SK-N-MC (cell line): Measurements from ENCODE around the gene DNAAF9.

Experiments
- DNase-seq: peaks from one replicate; pipeline ENCODE4 v3.0.0-alpha.2; 2011; ENCODE audit warnings: low read depth, low spot score
- H3K27ac ChIP-seq: fragments of 200-600 bp; sonication (generic); 2 replicates; pipeline ENCODE4 v1.5.1; 2016; ENCODE audit warnings: mixed run types
- H3K36me3 ChIP-seq: fragments of 200-600 bp; sonication (generic); 2 replicates; pipeline ENCODE4 v1.6.1; 2017; ENCODE audit warnings: antibody characterized with exemption, low read length, mixed read lengths; ENCODE audit not compliant: insufficient read depth
- H3K4me3 ChIP-seq: fragments of 200-600 bp; sonication (generic); 2 replicates; pipeline ENCODE4 v1.5.1; 2016
- H3K9ac ChIP-seq: fragments of 200-600 bp; sonication (generic); 2 replicates; pipeline ENCODE4 v1.8.0; 2017; ENCODE audit warnings: mixed run types, mixed read lengths; ENCODE audit not compliant: insufficient read length
- H3K9me3 ChIP-seq: fragments of 200-600 bp; sonication (generic); 2 replicates; pipeline ENCODE4 v1.6.1; 2017; ENCODE audit warnings: low read depth, mild to moderate bottlenecking, antibody characterized with exemption, low read length, moderate library complexity, mixed read lengths
- EZH2 ChIP-seq: fragments of 200-600 bp; sonication (generic); IDR thresholded peaks from one replicate; pipeline ENCODE4 v1.6.1; 2017; ENCODE audit warnings: antibody characterized with exemption
- FOXP2 ChIP-seq: optimal IDR thresholded peaks from 2 replicates; pipeline ENCODE3; 2011; ENCODE audit warnings: mild to moderate bottlenecking, moderate library complexity; ENCODE audit not compliant: insufficient read depth; ENCODE audit errors: extremely low read length, control extremely low read depth
- POLR2AphosphoS5 ChIP-seq: IDR thresholded peaks from 2 replicates; pipeline ENCODE4 v1.6.1; 2012; ENCODE audit warnings: mild to moderate bottlenecking, low read depth, low read length, borderline replicate concordance

Gene DNAAF9

DNA sequence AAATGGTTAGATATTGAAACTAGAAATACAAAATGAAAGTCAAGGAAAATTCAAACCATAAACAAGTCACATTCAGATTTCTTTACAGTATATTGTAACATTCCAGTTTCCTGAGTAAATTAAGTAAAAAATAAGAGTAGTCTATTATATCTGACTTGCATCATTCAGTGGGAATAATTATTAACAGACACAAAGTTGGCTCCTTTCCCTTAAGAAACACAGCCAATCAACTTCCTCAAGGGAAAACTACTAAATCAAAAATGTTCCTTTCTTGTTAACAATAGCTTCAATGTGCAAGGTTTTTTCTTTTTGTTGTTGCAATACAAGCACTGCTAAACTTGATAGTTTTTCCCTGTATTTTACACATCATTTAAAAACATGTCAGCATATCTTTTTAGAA, 33.2 kb downstream of the DNAAF9 start:
- Histone ChIP-seq H3K27ac (no peak overlapping the region; the same call in 1 of the 2 replicates), H3K9me3 (no peaks in the 10 kb centered on the region), H3K9ac (no peak overlapping the region), H3K4me3 (no peak overlapping the region), H3K36me3 (peaks cover 9% of the 10 kb centered on the region; the same call in 1 of the 2 replicates)
- no peak for DNase-seq
- TF ChIP-seq EZH2 = no peak
- no peak for TF ChIP-seq FOXP2
- TF ChIP-seq POLR2AphosphoS5 = no peak

DNA sequence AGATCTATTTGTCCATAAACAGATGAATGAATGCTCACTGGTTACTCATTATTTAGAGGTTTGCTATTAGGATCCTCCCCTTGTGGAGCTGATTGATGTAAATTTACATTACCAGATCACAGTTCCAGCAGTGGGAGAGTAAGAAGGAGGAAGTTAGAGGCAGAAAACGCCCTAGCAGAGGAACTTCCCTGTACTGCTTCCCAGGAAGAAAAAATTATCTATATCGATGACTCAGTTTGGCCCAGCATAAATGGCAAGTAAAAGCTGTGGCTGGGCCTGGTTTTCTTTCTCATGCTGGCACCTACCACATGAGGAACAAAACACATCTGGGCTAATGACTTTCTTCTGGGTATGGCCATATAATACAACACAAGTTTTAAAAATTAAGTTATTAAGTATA, 35.7 kb downstream of the DNAAF9 start:
- TF ChIP-seq FOXP2 (no peak), EZH2 (no peak)
- no peak overlapping the region for H3K27ac ChIP-seq
- peaks cover 9% of the 10 kb centered on the region; the same call in 1 of the 2 replicates for H3K36me3 ChIP-seq
- no peak overlapping the region for H3K4me3 ChIP-seq
- H3K9me3 ChIP-seq = no peaks in the 10 kb centered on the region
- H3K9ac ChIP-seq = no peak overlapping the region
- no peak for DNase-seq

DNA sequence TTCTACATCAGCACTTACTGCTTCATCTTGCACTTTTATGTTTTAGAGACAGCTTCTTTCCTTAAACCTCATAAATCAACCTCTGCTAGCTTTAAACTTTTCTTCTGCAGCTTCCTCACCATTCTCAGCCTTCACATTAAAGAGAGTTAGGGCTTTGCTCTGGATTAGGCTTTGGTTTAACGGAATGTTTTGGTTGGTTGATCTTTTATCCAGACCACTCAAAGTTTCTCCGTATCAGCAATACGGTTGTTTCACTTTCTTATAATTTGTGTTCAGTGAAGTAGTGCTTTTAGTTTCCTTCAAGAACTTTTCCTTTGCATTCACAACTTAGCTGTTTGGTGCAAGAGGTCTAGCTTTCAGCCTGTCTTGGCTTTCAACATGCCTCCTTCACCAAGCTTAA, 40.4 kb downstream of the DNAAF9 start:
- 0 out of 2 replicates have a peak overlapping the region, but pooled peaks have one; percentile 31 for H3K27ac ChIP-seq
- no peak for DNase-seq
- no peaks in the 10 kb centered on the region for H3K36me3 ChIP-seq
- H3K4me3 ChIP-seq = no peak overlapping the region
- H3K9me3 ChIP-seq = no peaks in the 10 kb centered on the region
- no peak overlapping the region for H3K9ac ChIP-seq
- TF ChIP-seq FOXP2 (no peak), EZH2 (no peak), POLR2AphosphoS5 (no peak)

DNA sequence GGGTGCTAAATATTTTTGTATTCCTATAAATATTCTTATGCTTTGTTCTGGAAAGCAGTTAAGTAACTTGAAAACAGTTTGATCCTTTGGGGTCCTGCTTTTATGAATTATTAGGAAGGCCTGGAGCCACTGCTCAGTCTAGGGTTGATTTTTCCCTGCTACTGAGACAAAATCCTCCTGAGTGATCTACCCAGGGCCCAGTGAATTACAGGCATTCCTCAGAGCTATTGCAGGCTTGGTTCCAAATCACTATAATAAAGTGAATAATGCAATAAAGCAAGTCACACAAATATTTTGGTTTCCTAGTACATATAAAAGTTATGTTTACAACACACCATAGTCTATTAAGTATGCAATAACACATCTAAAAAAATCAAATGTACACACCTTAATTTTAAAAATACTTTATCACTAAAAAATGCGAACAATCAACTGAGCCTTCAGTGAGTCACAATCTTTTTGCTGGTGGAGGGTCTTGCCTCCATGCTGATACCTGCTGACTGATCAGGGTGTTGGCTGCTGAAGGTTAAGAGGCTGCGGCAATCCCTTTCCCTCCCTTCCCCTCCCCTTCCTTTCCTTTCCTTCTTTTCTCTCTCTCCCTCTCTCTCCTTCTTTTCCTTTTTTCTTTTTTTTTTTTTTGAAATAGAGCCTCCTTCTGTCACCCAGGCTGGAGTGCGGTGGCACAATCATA, 43.0 kb downstream of the DNAAF9 start:
- Histone ChIP-seq H3K9ac (no peak overlapping the region), H3K36me3 (no peaks in the 10 kb centered on the region), H3K4me3 (no peak overlapping the region), H3K9me3 (no peaks in the 10 kb centered on the region), H3K27ac (no peak overlapping the region)
- no peak for DNase-seq
- no peak for TF ChIP-seq FOXP2
- no peak for TF ChIP-seq EZH2
- TF ChIP-seq POLR2AphosphoS5 = no peak

DNA sequence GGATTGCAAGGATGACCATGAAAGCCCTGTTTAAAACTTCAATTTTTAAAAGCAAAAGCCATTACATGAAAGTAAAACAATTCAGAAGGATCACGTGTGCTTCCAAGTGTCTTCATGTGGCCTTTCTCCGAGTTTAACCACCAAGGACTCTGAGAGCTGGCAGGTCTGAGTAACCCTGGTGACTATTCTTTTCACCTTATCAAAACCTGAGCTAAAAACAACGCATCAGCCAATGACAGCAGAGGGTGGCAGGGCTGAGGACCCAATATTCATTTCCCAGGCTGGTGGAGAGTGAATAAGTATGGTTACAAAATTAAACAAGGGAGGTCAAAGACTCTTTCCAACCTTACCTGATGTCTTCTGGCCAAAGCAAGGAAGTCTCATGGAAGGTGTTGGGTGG, 46.7 kb downstream of the DNAAF9 start:
- H3K9ac ChIP-seq = no peak overlapping the region
- no peak overlapping the region for H3K4me3 ChIP-seq
- TF ChIP-seq FOXP2 = no peak
- TF ChIP-seq EZH2 = no peak
- TF ChIP-seq POLR2AphosphoS5 = no peak
- no peak for DNase-seq
- no peaks in the 10 kb centered on the region for H3K36me3 ChIP-seq
- H3K9me3 ChIP-seq = no peaks in the 10 kb centered on the region
- no peak overlapping the region for H3K27ac ChIP-seq

DNA sequence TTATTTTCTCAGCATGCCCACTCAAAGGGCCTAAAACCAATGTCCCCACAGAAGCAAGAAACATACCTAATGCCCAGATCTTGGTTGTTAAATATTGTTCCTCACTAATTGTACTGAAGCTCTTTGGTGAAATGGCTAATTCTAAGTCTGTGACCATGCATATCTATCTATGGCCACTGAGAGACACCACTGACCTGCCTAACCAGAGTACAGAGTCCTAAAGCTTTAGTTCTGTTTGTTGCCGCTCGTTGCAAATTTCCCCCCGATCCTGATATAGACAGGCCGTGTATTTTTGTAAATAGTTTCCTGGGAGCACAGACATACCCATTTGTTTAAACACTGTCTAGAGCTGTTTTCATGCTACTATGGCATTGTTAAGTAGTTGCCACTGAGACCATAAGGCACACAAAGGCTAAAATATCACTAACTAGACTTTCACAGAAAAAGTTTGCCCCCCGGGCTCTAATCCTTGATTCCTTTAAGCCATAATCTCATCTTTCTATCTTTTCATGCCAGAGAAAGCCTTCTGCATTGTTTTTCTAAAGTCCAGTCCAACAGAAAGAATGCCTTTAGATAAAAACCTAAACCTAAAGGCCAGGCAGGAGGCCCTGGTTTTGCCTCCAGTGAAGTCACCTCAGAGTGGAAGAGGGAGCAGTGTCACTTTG, 48.7 kb downstream of the DNAAF9 start:
- H3K36me3 ChIP-seq = no peaks in the 10 kb centered on the region
- no peak for TF ChIP-seq EZH2
- no peak for TF ChIP-seq POLR2AphosphoS5
- no peak for TF ChIP-seq FOXP2
- H3K9ac ChIP-seq = no peak overlapping the region
- H3K4me3 ChIP-seq = no peak overlapping the region
- DNase-seq = no peak
- no peaks in the 10 kb centered on the region for H3K9me3 ChIP-seq
- H3K27ac ChIP-seq = no peak overlapping the region
